ENCODE data around the gene DEFB124.
"Not testable (repeated sequence)": the region's sequence is repeated elsewhere in the genome, so short reads cannot be mapped to it uniquely, and the experiment has no call there.

DNA sequence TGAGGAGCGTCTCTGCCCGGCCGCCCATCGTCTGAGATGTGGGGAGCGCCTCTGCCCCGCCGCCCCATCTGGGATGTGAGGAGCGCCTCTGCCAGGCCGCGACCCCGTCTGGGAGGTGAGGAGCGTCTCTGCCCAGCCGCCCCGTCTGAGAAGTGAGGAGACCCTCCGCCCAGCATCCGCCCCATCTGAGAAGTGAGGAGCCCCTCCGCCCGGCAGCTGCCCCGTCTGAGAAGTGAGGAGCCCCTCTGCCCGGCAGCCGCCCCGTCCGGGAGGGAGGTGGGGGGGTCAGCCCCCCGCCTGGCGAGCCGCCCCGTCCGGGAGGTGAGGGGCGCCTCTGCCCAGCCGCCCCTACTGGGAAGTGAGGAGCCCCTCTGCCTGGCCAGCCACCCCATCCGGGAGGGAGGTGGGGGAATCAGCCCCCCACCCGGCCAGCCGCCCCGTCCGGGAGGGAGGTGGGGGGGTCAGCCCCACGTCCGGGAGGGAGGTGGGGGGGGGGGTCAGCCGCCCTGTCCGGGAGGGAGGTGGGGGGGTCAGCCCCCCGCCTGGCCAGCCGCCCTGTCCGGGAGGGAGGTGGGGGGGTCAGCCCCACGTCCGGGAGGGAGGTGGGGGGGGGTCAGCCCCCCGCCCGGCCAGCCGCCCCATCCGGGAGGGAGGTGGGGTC is 47.9 kb downstream of the DEFB124 start:
- TF ChIP-seq EZH2 (IDR thresholded peaks at IDR 0.05); FOXP2 (optimal IDR thresholded peaks at IDR 0.05; ENCODE audit: control extremely low read depth, extremely low read length, insufficient read depth): not testable (repeated sequence)
